Dermis blood vessel endothelial cell (primary cell): ENCODE data around the gene TTC12. TPM values are rescaled to one million over a fixed set of nuclear protein-coding genes. Genes with fewer than 3 reads are reported as not detected.
A peak's percentile ranks its signal among the peaks of the same experiment; 100 is the strongest.

Experiments used
- DNase-seq: peaks from one replicate; pipeline ENCODE4 v3.0.0; 2010
- total RNA-seq: library from RNA; depleted of rRNA; stranded (reverse); fragments of >200 nt; gene quantifications from 2 replicates; pipeline ENCODE4 v1.2.3, GENCODE V29; 2014

Gene TTC12, protein sequence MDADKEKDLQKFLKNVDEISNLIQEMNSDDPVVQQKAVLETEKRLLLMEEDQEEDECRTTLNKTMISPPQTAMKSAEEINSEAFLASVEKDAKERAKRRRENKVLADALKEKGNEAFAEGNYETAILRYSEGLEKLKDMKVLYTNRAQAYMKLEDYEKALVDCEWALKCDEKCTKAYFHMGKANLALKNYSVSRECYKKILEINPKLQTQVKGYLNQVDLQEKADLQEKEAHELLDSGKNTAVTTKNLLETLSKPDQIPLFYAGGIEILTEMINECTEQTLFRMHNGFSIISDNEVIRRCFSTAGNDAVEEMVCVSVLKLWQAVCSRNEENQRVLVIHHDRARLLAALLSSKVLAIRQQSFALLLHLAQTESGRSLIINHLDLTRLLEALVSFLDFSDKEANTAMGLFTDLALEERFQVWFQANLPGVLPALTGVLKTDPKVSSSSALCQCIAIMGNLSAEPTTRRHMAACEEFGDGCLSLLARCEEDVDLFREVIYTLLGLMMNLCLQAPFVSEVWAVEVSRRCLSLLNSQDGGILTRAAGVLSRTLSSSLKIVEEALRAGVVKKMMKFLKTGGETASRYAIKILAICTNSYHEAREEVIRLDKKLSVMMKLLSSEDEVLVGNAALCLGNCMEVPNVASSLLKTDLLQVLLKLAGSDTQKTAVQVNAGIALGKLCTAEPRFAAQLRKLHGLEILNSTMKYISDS
- total RNA-seq, result 4.4 and 5.4 TPM in 2 replicates

DNA sequence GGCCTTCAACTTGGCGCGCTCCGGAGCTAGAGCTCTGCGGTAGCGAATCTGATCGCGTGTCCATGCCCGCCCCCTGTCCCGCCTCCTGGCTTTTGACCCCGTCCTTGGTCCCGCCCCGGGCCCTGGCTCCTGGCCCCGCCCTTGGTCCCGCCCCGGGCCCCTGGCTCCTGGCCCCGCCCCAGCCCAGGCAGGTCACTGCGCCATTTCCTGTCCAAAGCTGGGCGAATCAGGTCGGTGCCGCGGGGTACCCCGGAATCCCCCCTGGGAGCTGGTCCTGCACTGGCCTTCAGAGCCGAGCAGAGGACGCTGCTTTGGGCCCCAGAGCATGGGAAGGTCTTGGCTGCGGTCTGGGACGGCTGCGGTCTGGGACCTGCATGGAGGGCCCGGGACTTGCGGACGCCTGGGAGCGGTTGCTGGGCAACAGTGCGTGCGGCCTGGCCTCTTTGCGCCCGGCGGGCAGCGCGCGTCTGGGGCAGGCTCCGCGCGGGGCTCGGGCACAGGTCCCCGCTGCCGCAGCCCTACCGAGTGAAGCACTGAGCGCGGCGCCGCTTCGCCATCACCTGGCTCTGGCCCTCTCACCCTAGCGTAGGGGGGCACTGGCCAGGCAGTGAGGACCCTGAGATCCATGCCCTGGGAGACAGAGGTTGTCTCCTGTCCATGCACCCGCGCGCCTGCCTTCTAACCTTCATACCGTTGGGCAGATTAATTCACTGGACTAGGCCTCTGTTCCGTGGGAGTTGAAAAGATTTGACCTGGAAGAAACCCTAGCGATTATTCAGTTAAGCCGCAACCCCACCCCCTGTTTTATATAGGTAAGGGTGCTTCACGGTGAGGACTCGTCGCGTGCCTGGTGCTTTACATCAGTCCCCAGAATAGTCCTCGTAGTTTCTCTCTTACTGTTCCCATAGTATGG, at the start of gene TTC12:
Gene TTC12 (plus strand): TSS at position 195 of the 913 bp plus-strand sequence. CDS start 1,675 bp downstream, outside the sequence.
- DNase-seq, result peak; percentile 91

DNA sequence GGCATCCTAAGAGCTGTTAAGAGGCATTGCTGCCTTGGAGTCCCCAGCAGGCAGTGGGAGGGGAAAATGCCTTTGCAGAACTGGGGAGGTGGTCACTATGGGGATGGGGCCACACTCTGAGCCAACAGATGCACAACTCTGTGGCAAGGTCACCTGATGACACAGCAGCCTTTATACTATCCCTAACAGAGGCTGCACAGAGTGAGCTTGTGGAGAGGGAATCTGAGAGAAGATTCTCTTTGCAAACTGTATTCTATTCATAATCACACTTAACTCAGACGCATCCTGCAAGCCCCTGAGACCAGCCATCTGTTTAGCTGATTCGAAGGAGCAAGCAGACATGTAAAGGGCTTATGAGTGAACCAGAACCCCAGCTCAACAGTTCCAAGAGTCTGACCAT, 49.0 kb upstream of the TTC12 start:
- DNase-seq, result no peak

- DNase-seq, result no peak
Observed at GRCh38 chr11:113267493-113267892, 46.9 kb upstream of the TTC12 start.

- no peak for DNase-seq
Observed at GRCh38 chr11:113269096-113269495, 45.3 kb upstream of the TTC12 start.

DNA sequence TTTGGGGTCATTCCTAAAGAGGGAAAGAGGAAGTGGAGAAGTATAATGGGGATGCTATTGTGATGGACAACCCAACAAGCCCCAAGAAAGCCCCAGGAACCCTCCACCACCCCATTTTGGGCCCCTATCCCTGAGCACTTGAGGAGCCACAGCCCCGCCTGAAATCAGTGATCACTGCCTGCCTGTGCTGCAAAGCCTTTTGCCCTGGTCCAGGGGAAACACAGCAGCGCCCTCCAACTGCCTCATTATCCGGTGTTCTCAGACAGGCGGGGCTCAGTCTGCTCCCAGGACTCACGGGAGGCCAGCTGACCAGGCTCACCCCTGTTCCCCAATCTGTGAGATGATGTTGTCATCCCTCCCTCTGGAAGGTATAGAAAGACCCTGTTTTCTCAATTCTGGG, 44.7 kb upstream of the TTC12 start:
- DNase-seq, result no peak

GRCh38 chr11:113270080-113270479, 44.3 kb upstream of the TTC12 start:
- no peak for DNase-seq

DNA sequence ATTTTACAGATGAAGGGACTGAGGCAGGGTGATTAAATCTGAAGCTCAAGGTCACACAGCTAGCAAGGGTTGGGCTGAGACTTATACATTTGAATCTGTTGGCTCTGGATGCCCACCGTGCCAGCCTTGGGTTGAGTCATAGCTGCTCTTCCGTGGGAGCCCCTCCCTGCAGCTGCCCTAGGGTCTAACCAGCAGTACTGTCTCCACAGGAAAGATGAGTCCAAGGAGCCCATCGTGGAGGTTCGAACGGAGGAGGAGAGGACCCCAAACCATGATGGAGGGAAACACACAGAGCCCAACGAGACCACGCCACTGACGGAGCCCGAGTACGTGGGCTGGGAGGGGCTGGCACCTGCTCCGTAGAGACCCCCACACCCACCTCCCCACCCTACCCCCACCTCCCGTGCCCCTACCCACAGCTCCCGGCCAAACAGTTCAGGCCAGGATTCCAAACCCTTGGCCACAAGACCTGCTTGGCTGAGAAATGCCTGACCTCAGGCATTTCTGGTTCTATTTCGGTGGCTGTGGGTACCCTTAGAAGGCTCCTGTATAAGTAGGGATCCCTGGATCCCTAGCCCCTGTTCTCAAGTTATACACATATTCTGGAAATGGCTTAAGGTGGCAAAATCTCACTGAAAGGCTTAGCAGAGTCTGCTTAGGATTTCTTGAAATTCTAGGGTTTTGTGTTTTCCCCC, 42.7 kb upstream of the TTC12 start:
- DNase-seq, result no peak

- DNase-seq, result no peak
Observed at GRCh38 chr11:113272281-113272680, 42.1 kb upstream of the TTC12 start.

DNA sequence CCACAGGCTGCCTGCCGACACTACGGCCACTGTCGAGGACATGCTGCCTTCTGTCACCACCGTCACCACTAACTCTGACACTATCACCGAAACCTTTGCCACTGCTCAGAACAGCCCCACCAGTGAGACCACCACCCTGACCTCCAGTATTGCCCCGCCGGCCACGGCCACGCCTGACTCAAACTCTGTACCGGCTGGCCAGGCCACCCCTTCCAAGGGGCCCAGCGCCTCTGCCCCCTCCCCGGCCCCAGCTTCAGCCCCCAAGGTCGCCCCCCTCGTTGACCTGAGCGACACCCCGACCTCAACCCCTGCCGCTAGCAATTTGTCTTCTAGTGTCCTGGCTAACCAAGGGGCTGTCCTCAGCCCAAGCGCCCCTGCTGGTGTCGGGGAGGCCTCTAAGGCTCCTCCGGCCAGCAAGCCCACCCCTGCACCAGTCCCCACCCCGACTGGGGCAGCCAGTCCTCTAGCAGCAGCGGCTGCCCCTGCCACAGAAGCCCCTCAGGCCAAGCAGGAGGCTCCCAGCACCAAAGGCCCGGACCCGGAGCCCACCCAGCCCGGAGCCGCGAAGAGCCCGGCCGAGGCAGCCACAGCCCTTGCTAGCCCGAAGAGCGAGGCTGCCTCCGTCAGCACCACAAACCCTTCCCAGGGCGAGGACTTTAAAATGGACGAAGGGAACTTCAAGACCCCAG, 41.3 kb upstream of the TTC12 start:
- DNase-seq, result no peak

GRCh38 chr11:113273720-113274119, 40.7 kb upstream of the TTC12 start:
- no peak for DNase-seq

- DNase-seq, result no peak
Observed at GRCh38 chr11:113274713-113275582, 39.4 kb upstream of the TTC12 start.

DNA sequence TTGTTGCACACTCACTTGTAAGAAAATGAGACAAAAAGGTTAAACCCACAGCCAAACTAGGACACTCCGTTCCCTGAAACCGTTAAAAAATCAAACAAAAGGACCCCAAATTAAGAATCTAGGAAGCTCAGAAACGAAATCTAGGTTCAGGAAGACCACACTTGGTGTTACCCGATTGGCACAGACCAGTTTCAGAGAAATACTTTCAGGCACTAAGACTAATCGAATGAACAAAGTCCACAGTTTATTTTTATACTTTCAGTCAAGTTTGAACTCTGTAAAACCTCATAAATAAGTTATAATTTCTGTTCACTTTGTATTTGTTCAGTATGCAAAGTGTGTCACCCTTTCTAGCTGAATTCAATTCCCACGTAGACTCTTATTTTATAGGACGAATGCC, 38.8 kb upstream of the TTC12 start:
- no peak for DNase-seq

- DNase-seq, result no peak
Observed at GRCh38 chr11:113276466-113276865, 37.9 kb upstream of the TTC12 start.

- no peak for DNase-seq
Observed at GRCh38 chr11:113277907-113278306, 36.5 kb upstream of the TTC12 start.

GRCh38 chr11:113278481-113278880, 35.9 kb upstream of the TTC12 start:
- no peak for DNase-seq

DNA sequence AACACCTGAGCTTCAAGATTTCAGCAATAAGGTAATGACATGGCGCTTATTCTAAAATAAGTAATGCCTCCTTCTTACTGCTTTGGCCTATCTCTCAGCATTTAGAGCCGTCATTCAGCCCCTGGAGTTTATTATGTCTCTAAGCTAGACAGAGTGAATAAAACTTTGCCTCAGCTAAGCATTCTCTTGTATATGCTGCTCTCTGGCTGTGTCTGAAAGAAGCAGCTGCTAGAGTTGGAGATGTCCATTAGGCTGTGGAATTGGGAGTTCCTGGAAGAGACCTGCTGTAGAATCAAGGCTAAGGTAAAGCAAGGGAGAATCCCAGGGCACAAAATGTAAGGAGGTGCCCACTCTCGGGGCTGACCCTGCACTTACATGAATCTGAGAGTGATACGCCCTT, 35.5 kb upstream of the TTC12 start:
- no peak for DNase-seq

DNA sequence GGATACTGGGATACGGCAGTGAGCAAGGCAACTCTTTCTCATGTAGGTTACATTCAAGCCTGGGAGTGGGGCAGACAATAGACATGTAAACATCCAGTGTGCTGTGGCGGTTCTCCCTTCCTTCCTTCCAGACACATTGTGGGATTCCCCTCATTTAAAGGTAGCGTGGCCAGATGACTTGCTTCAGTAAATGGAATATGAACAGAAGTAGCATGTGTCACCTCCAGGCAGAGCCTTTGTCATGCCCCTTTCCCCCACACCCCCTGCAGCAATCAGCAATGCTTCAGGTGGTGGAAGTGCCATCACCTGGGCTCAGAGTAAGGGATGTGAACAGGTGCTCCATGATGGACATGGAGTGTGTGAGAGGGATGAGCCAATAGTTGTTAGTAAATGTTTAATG, 34.8 kb upstream of the TTC12 start:
- DNase-seq, result no peak

- DNase-seq, result no peak
Observed at GRCh38 chr11:113281052-113281725, 33.2 kb upstream of the TTC12 start.

GRCh38 chr11:113282898-113283437, 31.4 kb upstream of the TTC12 start:
- DNase-seq, result no peak

DNA sequence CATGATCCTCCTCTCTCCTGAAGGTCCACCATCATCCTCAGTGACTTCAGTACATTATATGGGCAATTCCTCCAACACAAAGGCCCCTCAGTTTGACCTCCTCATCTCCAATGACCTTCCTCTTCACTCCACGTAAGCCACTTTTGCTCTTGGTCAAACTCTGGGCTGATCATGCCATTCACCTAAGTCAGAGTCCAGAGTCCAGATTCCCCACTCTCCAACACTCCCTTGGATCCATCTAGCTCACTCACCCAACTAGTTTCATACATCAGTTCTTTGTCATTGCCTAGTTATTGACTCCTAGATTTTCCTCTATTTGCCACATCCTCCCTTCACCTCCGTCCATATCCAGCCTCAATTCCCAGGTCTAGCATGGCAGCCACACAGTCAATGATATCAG, 30.5 kb upstream of the TTC12 start:
- DNase-seq, result no peak
